Measurements from ENCODE around the gene SLC9A9. TPM values are rescaled to one million over a fixed set of nuclear protein-coding genes. Genes with fewer than 3 reads are reported as not detected.

Gene SLC9A9
- polyA plus RNA-seq, 1 donor from 2014 or later: 0.54 TPM

GRCh38 chr3:143888166-143888565, 39.9 kb upstream of the SLC9A9 start:
- no peak overlapping the region for H2AFZ ChIP-seq (ENCODE audit: low read depth, low read length)
- no peaks in the 10 kb centered on the region for H3K79me2 ChIP-seq (replicated peaks; ENCODE audit: insufficient read depth, low read length)
- no peak overlapping the region for H3K9ac ChIP-seq (ENCODE audit: low read length)
- no peaks in the 10 kb centered on the region for H3K9me3 ChIP-seq (ENCODE audit: low read length)
- no peaks in the 10 kb centered on the region for H3K27me3 ChIP-seq (ENCODE audit: insufficient read depth, low read depth, low read length)
- H3K4me3 ChIP-seq (ENCODE audit: low read length): no peak overlapping the region
- no peak overlapping the region for H3K27ac ChIP-seq (ENCODE audit: low read length)
- H3K4me2 ChIP-seq (ENCODE audit: low read length): no peak overlapping the region
- H3K9me2 ChIP-seq (ENCODE audit: insufficient read depth, low read length): no peaks in the 10 kb centered on the region
- no peaks in the 10 kb centered on the region for H3F3A ChIP-seq (ENCODE audit: insufficient read depth, low read length, poor library complexity, severe bottlenecking)
- no peaks in the 10 kb centered on the region for H4K20me1 ChIP-seq (ENCODE audit: insufficient read depth)
- TF ChIP-seq EP300 (conservative IDR thresholded peaks at IDR 0.05; ENCODE audit: poor library complexity, severe bottlenecking): no peak
- TF ChIP-seq TAF1 (IDR thresholded peaks at IDR 0.05; ENCODE audit: low read depth): no peak
- TF ChIP-seq MXI1 (conservative IDR thresholded peaks at IDR 0.05; ENCODE audit: poor library complexity, severe bottlenecking): no peak
- no peak for TF ChIP-seq SMC3 (conservative IDR thresholded peaks at IDR 0.05; ENCODE audit: poor library complexity)
- no peak for TF ChIP-seq POLR2AphosphoS5 (IDR thresholded peaks at IDR 0.05)
- TF ChIP-seq CTCF (IDR thresholded peaks at IDR 0.05; ENCODE audit: poor library complexity, severe bottlenecking): no peak
- no peak for TF ChIP-seq EZH2 (IDR thresholded peaks at IDR 0.05; ENCODE audit: borderline replicate concordance, insufficient read depth, low read length, poor library complexity, severe bottlenecking)
- no peak for TF ChIP-seq RAD21 (conservative IDR thresholded peaks at IDR 0.05)
- no peak for TF ChIP-seq REST (IDR thresholded peaks at IDR 0.05; ENCODE audit: borderline replicate concordance)
- H3K36me3 ChIP-seq (ENCODE audit: insufficient read depth, low read length): no peaks in the 10 kb centered on the region

GRCh38 chr3:143885780-143886427, 37.6 kb upstream of the SLC9A9 start:
- Histone ChIP-seq H2AFZ (ENCODE audit: low read depth, low read length) (no peak overlapping the region), H3K27ac (ENCODE audit: low read length) (no peak overlapping the region), H3F3A (ENCODE audit: insufficient read depth, low read length, poor library complexity, severe bottlenecking) (no peaks in the 10 kb centered on the region), H3K36me3 (ENCODE audit: insufficient read depth, low read length) (no peaks in the 10 kb centered on the region), H3K9me3 (ENCODE audit: low read length) (no peaks in the 10 kb centered on the region), H4K20me1 (ENCODE audit: insufficient read depth) (no peaks in the 10 kb centered on the region), H3K9me2 (ENCODE audit: insufficient read depth, low read length) (no peaks in the 10 kb centered on the region), H3K4me3 (ENCODE audit: low read length) (no peak overlapping the region), H3K27me3 (ENCODE audit: insufficient read depth, low read depth, low read length) (no peaks in the 10 kb centered on the region), H3K9ac (ENCODE audit: low read length) (no peak overlapping the region), H3K4me2 (ENCODE audit: low read length) (no peak overlapping the region), H3K79me2 (replicated peaks; ENCODE audit: insufficient read depth, low read length) (no peaks in the 10 kb centered on the region)
- peak; percentile 56 for TF ChIP-seq CTCF (IDR thresholded peaks at IDR 0.05; ENCODE audit: poor library complexity, severe bottlenecking)
- TF ChIP-seq REST (IDR thresholded peaks at IDR 0.05; ENCODE audit: borderline replicate concordance): no peak
- no peak for TF ChIP-seq EZH2 (IDR thresholded peaks at IDR 0.05; ENCODE audit: borderline replicate concordance, insufficient read depth, low read length, poor library complexity, severe bottlenecking)
- TF ChIP-seq RAD21 (conservative IDR thresholded peaks at IDR 0.05): peak; percentile 49
- peak; percentile 47 for TF ChIP-seq SMC3 (conservative IDR thresholded peaks at IDR 0.05; ENCODE audit: poor library complexity)
